Mucosa of rectum (tissue), 2 donors: ENCODE results near the gene TRPT1.

Experiments used
- H3K27ac ChIP-seq, 2 donors: one replicate each; pipeline ENCODE4 v1.7.0; 2013; ENCODE audit warnings: inconsistent platforms in 2 of 2, low read depth in 2 of 2, low read length in 2 of 2
- H3K27me3 ChIP-seq, 2 donors: one replicate each; pipeline ENCODE4 v1.7.0; 2013; ENCODE audit warnings: low read length in 2 of 2; ENCODE audit not compliant: control insufficient read depth in 2 of 2, insufficient read depth in 2 of 2
- H3K36me3 ChIP-seq, 2 donors: one replicate each; pipeline ENCODE4 v1.7.0; 2013; ENCODE audit warnings: low read length in 2 of 2; ENCODE audit not compliant: control insufficient read depth in 2 of 2, insufficient read depth in 2 of 2
- H3K4me1 ChIP-seq, 2 donors: one replicate each; pipeline ENCODE4 v1.7.0; 2013; ENCODE audit warnings: low read length in 2 of 2, mild to moderate bottlenecking in 1 of 2; ENCODE audit not compliant: control insufficient read depth in 2 of 2, insufficient read depth in 2 of 2
- H3K4me3 ChIP-seq, 2 donors: one replicate each; pipeline ENCODE4 v1.7.0; 2013; ENCODE audit warnings: low read length in 2 of 2
- H3K9ac ChIP-seq, 2 donors: one replicate each; pipeline ENCODE4 v1.7.0; 2013; ENCODE audit warnings: low read length in 2 of 2, low read depth in 1 of 2, mild to moderate bottlenecking in 1 of 2
- H3K9me3 ChIP-seq, 2 donors: one replicate each; pipeline ENCODE4 v1.7.0; 2013; ENCODE audit warnings: low read length in 2 of 2; ENCODE audit not compliant: control insufficient read depth in 2 of 2
- donor health status: healthy.
- donor health status: Normal muscosa, but diverticular disease.

The TRPT1 gene

DNA sequence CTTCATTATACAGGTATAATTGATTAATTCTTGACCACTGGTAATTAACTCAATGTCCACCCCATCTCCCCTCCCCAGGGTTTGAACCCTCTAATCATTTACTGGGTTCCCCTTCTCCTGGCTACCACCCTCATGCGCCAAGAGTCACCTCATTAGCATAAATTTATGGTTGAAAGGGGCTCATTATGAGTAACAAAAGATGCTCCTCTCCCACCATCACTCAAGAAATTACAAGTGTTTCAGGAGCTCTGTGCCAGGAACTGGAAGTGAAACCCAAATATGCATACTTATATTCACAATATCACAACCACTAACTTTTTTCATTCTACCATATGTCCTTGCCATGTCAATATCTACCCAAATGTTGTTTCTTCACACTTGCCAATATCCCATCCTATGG lies 47.8 kb downstream of the TRPT1 start:
- no peak overlapping the region for H3K4me3 ChIP-seq
- H3K4me1 ChIP-seq, result peaks cover 13 to 15% of the 10 kb centered on the region in 2 donors
- H3K27me3 ChIP-seq, result no peaks in the 10 kb centered on the region
- no peak overlapping the region for H3K9ac ChIP-seq
- no peak overlapping the region for H3K27ac ChIP-seq
- no peaks in the 10 kb centered on the region for H3K9me3 ChIP-seq
- H3K36me3 ChIP-seq, result no peaks in the 10 kb centered on the region

DNA sequence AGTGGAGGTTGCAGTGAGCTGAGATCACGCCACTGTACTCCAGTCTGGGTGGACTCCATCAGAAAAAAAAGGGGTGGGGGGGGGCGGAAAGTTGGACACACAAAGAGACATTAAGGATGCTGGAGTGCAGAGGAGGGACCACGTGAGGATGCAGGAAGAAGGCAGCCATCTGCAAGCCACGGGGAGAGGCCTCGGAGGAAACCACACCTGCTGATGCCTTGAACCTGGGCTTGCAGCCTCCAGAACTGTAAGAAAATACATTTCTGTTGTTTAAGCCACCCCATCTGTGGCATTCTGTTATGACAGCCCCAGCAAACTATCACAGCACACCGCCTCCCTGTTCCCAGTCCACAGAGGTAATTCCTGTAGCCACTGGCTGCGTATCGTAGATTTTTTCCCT lies 49.2 kb downstream of the TRPT1 start:
- Histone ChIP-seq H3K9me3 (no peaks in the 10 kb centered on the region), H3K9ac (no peak overlapping the region), H3K36me3 (no peaks in the 10 kb centered on the region), H3K27me3 (no peaks in the 10 kb centered on the region), H3K4me1 (peaks cover 11 to 12% of the 10 kb centered on the region in 2 donors), H3K4me3 (no peak overlapping the region), H3K27ac (no peak overlapping the region)
